GM12872 (cell line): ENCODE data around the gene HCK.

Experiments
- TF ChIP-seq, protein P1 (sequence below): IDR thresholded peaks from 3 replicates; pipeline ENCODE4 v1.5.1; 2011; ENCODE audit warnings: low read depth, mild to moderate bottlenecking, low read length, moderate library complexity; ENCODE audit not compliant: insufficient read depth

The HCK gene

DNA sequence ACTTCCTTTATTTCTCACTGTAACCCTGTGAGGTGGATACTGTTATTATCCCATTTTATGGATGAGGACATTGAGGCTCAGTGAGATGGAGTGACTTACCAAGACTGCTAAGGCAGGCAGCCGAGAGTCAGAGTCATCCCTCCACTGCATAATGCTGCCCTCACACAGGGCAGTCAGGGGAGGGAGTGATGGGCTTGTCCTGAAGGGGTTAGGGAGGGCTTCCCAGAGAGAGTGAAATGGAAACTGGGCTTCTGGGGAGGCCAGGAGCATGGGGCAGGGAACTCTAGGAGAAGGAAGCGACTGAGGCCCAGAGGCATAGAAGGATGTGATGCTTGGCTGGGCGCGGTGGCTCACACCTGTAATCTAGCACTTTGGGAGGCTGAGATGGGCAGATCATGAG, 88.6 kb downstream of the HCK start:
- TF ChIP-seq, protein P1, sequence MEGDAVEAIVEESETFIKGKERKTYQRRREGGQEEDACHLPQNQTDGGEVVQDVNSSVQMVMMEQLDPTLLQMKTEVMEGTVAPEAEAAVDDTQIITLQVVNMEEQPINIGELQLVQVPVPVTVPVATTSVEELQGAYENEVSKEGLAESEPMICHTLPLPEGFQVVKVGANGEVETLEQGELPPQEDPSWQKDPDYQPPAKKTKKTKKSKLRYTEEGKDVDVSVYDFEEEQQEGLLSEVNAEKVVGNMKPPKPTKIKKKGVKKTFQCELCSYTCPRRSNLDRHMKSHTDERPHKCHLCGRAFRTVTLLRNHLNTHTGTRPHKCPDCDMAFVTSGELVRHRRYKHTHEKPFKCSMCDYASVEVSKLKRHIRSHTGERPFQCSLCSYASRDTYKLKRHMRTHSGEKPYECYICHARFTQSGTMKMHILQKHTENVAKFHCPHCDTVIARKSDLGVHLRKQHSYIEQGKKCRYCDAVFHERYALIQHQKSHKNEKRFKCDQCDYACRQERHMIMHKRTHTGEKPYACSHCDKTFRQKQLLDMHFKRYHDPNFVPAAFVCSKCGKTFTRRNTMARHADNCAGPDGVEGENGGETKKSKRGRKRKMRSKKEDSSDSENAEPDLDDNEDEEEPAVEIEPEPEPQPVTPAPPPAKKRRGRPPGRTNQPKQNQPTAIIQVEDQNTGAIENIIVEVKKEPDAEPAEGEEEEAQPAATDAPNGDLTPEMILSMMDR = no peak

GRCh38 chr20:32141465-32141980, 89.5 kb downstream of the HCK start:
- TF ChIP-seq, protein P1 = no peak

- TF ChIP-seq, protein P1 = no peak
Observed at GRCh38 chr20:32142088-32142487, 90.0 kb downstream of the HCK start.

GRCh38 chr20:32142991-32143390, 90.9 kb downstream of the HCK start:
- TF ChIP-seq, protein P1 = no peak

GRCh38 chr20:32144898-32145662, 93.0 kb downstream of the HCK start:
- TF ChIP-seq, protein P1 = no peak

GRCh38 chr20:32149566-32150170, 97.6 kb downstream of the HCK start:
- TF ChIP-seq, protein P1 = no peak

DNA sequence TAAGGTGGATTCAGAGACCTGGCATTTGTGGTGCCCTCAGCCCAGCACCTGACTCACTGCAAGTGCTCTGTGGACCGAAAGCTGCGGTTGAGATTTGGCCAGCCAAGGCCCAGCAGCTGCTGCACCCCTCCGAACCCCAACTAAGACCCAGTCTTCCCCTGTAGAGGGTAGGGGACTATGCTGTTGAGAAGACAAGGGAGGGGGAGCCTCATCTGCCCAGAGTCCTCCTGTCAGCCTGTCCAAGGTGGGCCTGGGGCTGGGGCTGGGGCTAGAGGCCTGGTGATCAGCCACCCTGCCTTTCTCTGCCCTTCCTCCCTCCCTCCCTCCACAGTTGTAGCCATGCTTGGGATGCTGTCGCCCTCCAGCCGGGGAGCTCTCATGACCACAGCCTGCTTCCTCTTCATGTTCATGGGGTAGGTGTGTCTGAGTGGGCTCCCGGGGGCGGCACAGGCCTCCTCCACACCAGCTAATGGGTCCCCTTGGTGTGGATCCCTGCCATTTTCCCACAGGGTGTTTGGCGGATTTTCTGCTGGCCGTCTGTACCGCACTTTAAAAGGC, 98.3 kb downstream of the HCK start:
- TF ChIP-seq, protein P1 = no peak
